BLaER1 treated with 17β-estradiol and CSF1 and Interleukin-3, amounts not matched to agents 10 nM and 100 nM (cell line): ENCODE data around the gene OSBPL9.

Experiments
- H3K27ac ChIP-seq, 11 experiments: shearing (Covaris generic); formaldehyde crosslinking; 2 replicates each; pipeline ENCODE4 v1.8.1; 2022
- H3K27me3 ChIP-seq, 11 experiments: shearing (Covaris generic); formaldehyde crosslinking; 2 replicates each; pipeline ENCODE4 v1.8.1; 2022
- H3K36me3 ChIP-seq, 11 experiments: shearing (Covaris generic); formaldehyde crosslinking; 2 replicates each; pipeline ENCODE4 v1.8.1; 2022
- H3K4me1 ChIP-seq, 10 experiments: shearing (Covaris generic); formaldehyde crosslinking; 2 replicates each; pipeline ENCODE4 v1.8.1; 2022
- H3K4me2 ChIP-seq, 11 experiments: shearing (Covaris generic); formaldehyde crosslinking; 2 replicates each; pipeline ENCODE4 v1.8.1; 2022
- H3K4me3 ChIP-seq, 10 experiments: shearing (Covaris generic); formaldehyde crosslinking; 2 replicates each; pipeline ENCODE4 v1.8.1; 2022
- H3K9ac ChIP-seq, 11 experiments: shearing (Covaris generic); formaldehyde crosslinking; 2 replicates each; pipeline ENCODE4 v1.8.1; 2022
- H3K9me3 ChIP-seq, 11 experiments: shearing (Covaris generic); formaldehyde crosslinking; replicated peaks in 1 of 11; 2 replicates each; pipeline ENCODE4 v1.8.1; 2022
- H4K20me1 ChIP-seq, 11 experiments: shearing (Covaris generic); formaldehyde crosslinking; 2 replicates each; pipeline ENCODE4 v1.8.1; 2022
- Cebpa-rat ChIP-seq, 11 experiments: shearing (Covaris generic); IDR thresholded peaks; 2 replicates each; pipeline ENCODE4 v1.8.1; 2022

The OSBPL9 gene

GRCh38 chr1:51575406-51576084 is 41.3 kb upstream of the OSBPL9 start:
- peaks cover 0 to 19% (median 7%) of the 10 kb centered on the region in 11 experiments; a peak in 11 of 22 replicates for H3K9me3 ChIP-seq
- H3K4me1 ChIP-seq: peaks cover 61 to 73% (median 64%) of the 10 kb centered on the region in 10 experiments
- peak overlapping the region; percentile 42 to 83 (median 62) for H3K4me2 ChIP-seq
- no peaks in the 10 kb centered on the region for H3K27me3 ChIP-seq
- H3K36me3 ChIP-seq: no peaks in the 10 kb centered on the region
- peak overlapping the region in 1 of 10 experiments; percentile 31; a peak in 1 of 20 replicates for H3K4me3 ChIP-seq
- H3K27ac ChIP-seq: peak overlapping the region in 10 of 11 experiments; percentile 49 to 77 (median 66); a peak in 19 of 22 replicates
- H4K20me1 ChIP-seq: no peaks in the 10 kb centered on the region
- TF ChIP-seq Cebpa-rat (IDR thresholded peaks at IDR 0.05): no peak
- peak overlapping the region in 4 of 11 experiments; percentile 0 to 39 (median 32); a peak in 4 of 22 replicates for H3K9ac ChIP-seq

DNA sequence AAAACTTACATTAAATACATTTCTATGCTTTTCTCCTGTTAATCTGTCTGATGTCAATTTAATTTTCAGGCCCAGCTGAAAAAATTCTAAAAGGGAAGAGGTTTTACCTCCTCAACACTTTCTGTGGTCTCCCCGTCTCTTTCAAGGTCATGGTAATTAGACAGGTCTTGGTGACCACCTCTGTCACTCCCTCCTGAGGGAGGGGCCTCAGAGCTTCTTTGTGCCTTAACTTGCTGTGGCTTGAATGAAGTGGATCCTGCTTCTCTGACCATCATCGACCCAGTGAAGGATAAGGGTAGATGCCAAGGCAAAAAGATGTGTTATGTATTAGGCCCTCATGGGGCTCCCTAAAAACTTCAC is 40.8 kb upstream of the OSBPL9 start:
- H3K27ac ChIP-seq: peak overlapping the region in 10 of 11 experiments; percentile 49 to 77 (median 66); a peak in 19 of 22 replicates
- no peaks in the 10 kb centered on the region for H4K20me1 ChIP-seq
- peak overlapping the region; percentile 42 to 83 (median 62); a peak in 21 of 22 replicates for H3K4me2 ChIP-seq
- H3K9ac ChIP-seq: peak overlapping the region in 4 of 11 experiments; percentile 0 to 39 (median 32); a peak in 4 of 22 replicates
- peaks cover 0 to 19% (median 7%) of the 10 kb centered on the region in 11 experiments; a peak in 11 of 22 replicates for H3K9me3 ChIP-seq
- TF ChIP-seq Cebpa-rat (IDR thresholded peaks at IDR 0.05): no peak
- no peaks in the 10 kb centered on the region for H3K36me3 ChIP-seq
- no peak overlapping the region for H3K4me3 ChIP-seq
- no peaks in the 10 kb centered on the region for H3K27me3 ChIP-seq
- H3K4me1 ChIP-seq: peaks cover 56 to 68% (median 58%) of the 10 kb centered on the region in 10 experiments

DNA sequence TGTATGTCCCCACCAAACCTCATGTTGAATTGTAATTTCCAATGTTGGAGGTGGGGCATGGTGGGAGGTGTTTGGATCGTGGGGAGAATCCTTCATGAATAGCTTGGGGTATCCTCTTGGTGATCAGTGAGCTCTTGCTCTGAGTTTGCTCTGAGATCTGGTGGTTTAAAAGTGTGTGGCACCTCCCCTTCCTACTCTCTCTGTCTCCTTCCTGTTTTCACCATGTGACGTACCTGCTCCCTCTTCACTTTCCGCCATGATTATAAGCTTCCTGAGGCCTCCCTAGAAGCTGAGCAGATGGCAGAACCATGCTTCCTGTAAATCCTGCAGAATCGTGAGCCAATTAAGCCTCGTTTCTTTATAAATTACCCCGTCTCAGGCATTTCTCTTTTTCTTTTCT is 40.0 kb upstream of the OSBPL9 start:
- Histone ChIP-seq H3K4me3 (no peak overlapping the region), H3K27ac (peak overlapping the region in 3 of 11 experiments; percentile 67 to 77 (median 76); a peak in 4 of 22 replicates), H3K27me3 (no peaks in the 10 kb centered on the region), H4K20me1 (no peaks in the 10 kb centered on the region), H3K9ac (no peak overlapping the region), H3K4me2 (peak overlapping the region in 6 of 11 experiments; percentile 54 to 83 (median 72); a peak in 10 of 22 replicates), H3K4me1 (peaks cover 52 to 64% (median 55%) of the 10 kb centered on the region in 10 experiments), H3K9me3 (peaks cover 0 to 19% (median 7%) of the 10 kb centered on the region in 11 experiments; a peak in 11 of 22 replicates), H3K36me3 (no peaks in the 10 kb centered on the region)
- no peak for TF ChIP-seq Cebpa-rat (IDR thresholded peaks at IDR 0.05)

- Histone ChIP-seq H3K9me3 (peaks cover 0 to 19% (median 7%) of the 10 kb centered on the region in 11 experiments; a peak in 11 of 22 replicates), H3K27ac (peak overlapping the region in 2 of 11 experiments; percentile 15 to 23; a peak in 3 of 22 replicates), H3K9ac (no peak overlapping the region), H3K27me3 (no peaks in the 10 kb centered on the region), H3K4me2 (peak overlapping the region in 10 of 11 experiments; percentile 19 to 76 (median 57); a peak in 20 of 22 replicates), H3K4me3 (no peak overlapping the region), H4K20me1 (no peaks in the 10 kb centered on the region), H3K4me1 (peaks cover 50 to 62% (median 53%) of the 10 kb centered on the region in 10 experiments), H3K36me3 (no peaks in the 10 kb centered on the region)
- TF ChIP-seq Cebpa-rat (IDR thresholded peaks at IDR 0.05): no peak
Observed at GRCh38 chr1:51578383-51579109, 38.3 kb upstream of the OSBPL9 start.

DNA sequence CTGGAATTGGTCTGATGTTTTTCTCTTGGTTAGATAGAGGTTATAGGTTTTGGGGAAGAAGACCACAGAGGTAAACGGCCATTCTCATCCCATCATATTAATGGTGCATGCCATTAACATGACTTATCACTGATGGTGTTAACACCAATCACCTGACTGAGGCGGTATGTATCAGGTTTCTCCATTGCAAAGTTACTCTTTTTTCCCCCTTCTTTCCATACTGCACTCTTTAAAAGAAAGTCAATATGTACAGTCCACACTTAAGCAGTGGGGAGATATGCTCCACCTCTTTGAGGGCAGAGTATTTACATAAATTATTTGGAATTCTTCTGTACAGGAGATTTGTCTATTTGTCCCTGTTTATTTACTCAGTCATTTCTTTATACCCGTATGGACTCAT is 35.7 kb upstream of the OSBPL9 start:
- Histone ChIP-seq H3K27ac (no peak overlapping the region), H3K36me3 (no peaks in the 10 kb centered on the region), H3K9me3 (peaks cover 0 to 13% (median 7%) of the 10 kb centered on the region in 11 experiments; a peak in 11 of 22 replicates), H4K20me1 (no peaks in the 10 kb centered on the region), H3K9ac (no peak overlapping the region), H3K4me2 (peak overlapping the region in 6 of 11 experiments; percentile 3 to 29 (median 25); a peak in 6 of 22 replicates), H3K4me3 (no peak overlapping the region), H3K27me3 (no peaks in the 10 kb centered on the region), H3K4me1 (peaks cover 26 to 41% (median 30%) of the 10 kb centered on the region in 10 experiments)
- TF ChIP-seq Cebpa-rat (IDR thresholded peaks at IDR 0.05): no peak

DNA sequence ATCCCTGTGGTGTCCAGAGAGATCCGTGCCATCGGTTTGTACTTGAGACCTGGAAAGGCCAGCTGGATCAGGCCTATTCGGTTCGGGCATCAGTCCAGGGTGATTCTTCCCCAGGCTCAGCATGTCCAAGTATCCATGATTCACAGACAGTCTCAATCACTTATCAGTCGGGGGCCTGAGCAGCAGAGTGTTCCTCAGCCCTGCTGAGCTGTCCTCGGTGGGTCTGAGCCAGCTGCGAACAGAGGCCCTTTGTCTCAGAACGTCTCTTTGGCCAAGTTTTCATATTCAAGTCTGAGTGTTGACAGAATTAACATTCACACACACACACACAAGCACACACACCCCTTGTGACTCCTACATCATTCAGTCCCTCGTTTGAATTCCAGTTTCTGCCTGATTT is 33.4 kb upstream of the OSBPL9 start:
- H3K27me3 ChIP-seq: no peaks in the 10 kb centered on the region
- H4K20me1 ChIP-seq: no peaks in the 10 kb centered on the region
- H3K4me3 ChIP-seq: no peak overlapping the region
- no peak overlapping the region for H3K4me2 ChIP-seq
- H3K27ac ChIP-seq: no peak overlapping the region
- no peaks in the 10 kb centered on the region for H3K9me3 ChIP-seq
- H3K9ac ChIP-seq: no peak overlapping the region
- TF ChIP-seq Cebpa-rat (IDR thresholded peaks at IDR 0.05): no peak
- H3K36me3 ChIP-seq: no peaks in the 10 kb centered on the region
- H3K4me1 ChIP-seq: peaks cover 11 to 19% (median 16%) of the 10 kb centered on the region in 10 experiments

GRCh38 chr1:51584021-51584420 is 32.9 kb upstream of the OSBPL9 start:
- Histone ChIP-seq H3K27ac (no peak overlapping the region), H3K4me2 (no peak overlapping the region), H3K4me1 (peaks cover 6 to 14% (median 12%) of the 10 kb centered on the region in 10 experiments), H3K9ac (no peak overlapping the region), H3K36me3 (no peaks in the 10 kb centered on the region), H4K20me1 (no peaks in the 10 kb centered on the region), H3K4me3 (no peak overlapping the region), H3K9me3 (no peaks in the 10 kb centered on the region), H3K27me3 (no peaks in the 10 kb centered on the region)
- TF ChIP-seq Cebpa-rat (IDR thresholded peaks at IDR 0.05): no peak

DNA sequence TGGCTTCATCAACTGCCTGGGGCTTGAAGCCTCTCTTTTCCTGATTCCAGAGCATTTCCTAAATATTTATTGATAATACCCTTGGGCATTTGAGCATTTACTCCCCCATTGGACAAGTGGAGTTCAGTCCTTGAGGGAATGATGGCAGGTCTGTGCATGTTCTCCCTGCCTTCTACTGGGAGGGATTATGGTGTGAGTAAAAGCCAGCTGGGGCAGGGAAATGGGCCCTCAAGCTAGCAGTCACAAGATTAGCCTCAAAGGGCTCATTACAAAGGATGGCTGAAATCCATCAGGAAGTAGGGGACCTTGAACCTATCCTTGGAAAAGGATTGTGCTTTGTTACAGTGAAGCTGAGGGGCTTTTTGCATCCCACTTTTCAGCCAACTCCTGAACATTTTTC is 24.2 kb upstream of the OSBPL9 start:
- no peak overlapping the region for H3K4me2 ChIP-seq
- H3K9me3 ChIP-seq: no peaks in the 10 kb centered on the region
- H3K9ac ChIP-seq: no peak overlapping the region
- no peaks in the 10 kb centered on the region for H3K4me1 ChIP-seq
- no peak overlapping the region for H3K27ac ChIP-seq
- H4K20me1 ChIP-seq: no peaks in the 10 kb centered on the region
- H3K36me3 ChIP-seq: no peaks in the 10 kb centered on the region
- no peak for TF ChIP-seq Cebpa-rat (IDR thresholded peaks at IDR 0.05)
- no peak overlapping the region for H3K4me3 ChIP-seq
- H3K27me3 ChIP-seq: no peaks in the 10 kb centered on the region

- Histone ChIP-seq H3K9me3 (no peaks in the 10 kb centered on the region), H4K20me1 (no peaks in the 10 kb centered on the region), H3K36me3 (no peaks in the 10 kb centered on the region), H3K4me1 (no peaks in the 10 kb centered on the region), H3K27ac (no peak overlapping the region), H3K27me3 (no peaks in the 10 kb centered on the region), H3K9ac (no peak overlapping the region), H3K4me3 (no peak overlapping the region), H3K4me2 (no peak overlapping the region)
- no peak for TF ChIP-seq Cebpa-rat (IDR thresholded peaks at IDR 0.05)
Observed at GRCh38 chr1:51594716-51595115, 22.2 kb upstream of the OSBPL9 start.
